ENCODE data around the gene NHERF2. TPM values are rescaled to one million over a fixed set of nuclear protein-coding genes. Genes with fewer than 3 reads are reported as not detected.

NHERF2 gene
- 16.0 TPM for polyA plus RNA-seq (2013, experiment 1 of 2)
- polyA plus RNA-seq (2013, experiment 2 of 2), result 14.8 TPM

DNA sequence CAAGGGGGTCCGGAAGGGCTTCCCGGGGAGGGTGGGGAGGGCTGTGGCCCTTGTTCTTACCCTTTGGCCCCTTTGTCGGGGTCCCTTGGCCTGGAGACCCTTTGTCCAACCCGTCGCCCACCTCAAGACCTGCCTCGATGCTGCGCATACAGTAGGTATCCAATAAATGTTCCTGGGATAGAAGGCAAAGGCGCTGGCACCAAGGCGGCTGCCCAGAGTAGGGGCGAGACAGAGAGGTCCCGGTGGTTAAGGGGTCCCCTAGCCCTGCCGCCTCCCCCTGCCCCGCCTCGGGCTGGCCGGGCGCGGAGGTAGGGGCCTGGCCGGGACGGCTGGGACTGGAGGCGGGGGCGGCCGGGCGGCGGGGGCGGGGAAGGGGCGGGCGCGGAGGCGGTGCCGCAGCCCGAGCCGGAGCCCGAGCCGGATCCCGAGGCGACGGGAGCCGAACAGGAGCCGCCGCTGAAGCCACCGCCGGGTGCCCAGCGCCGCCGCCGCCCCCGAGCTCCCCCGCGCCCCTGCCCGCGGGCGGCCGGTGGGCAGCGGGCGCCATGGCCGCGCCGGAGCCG, at the start of gene NHERF2:
NHERF2 (plus strand) TSS at position 442 of the 563 bp plus-strand sequence; CDS start at position 546, 104 bp downstream.
- Histone ChIP-seq H3K18ac (ENCODE audit: low read length) (peak within 1 kb of the TSS; percentile 95), H3K27ac (replicated peaks; ENCODE audit: low read length) (no peak within 1 kb of the TSS), H2AFZ (ENCODE audit: low read length) (peak within 1 kb of the TSS; percentile 84), H3K23ac (ENCODE audit: low read depth, low read length, poor library complexity) (peak within 1 kb of the TSS; percentile 58), H2BK120ac (ENCODE audit: low read depth, low read length) (peak within 1 kb of the TSS; percentile 47), H3K4me2 (ENCODE audit: insufficient read depth, low read length, poor library complexity, severe bottlenecking) (peak within 1 kb of the TSS; percentile 89), H3K27me3 (ENCODE audit: control insufficient read depth in 3 of 3, insufficient read depth in 3 of 3, low read depth in 1 of 3, low read length in 3 of 3) (peaks cover 3 to 42% (median 41%) of the 10 kb centered on the region in 3 experiments), H2BK12ac (ENCODE audit: low read length) (peak within 1 kb of the TSS; percentile 63), H2AK5ac (ENCODE audit: low read depth, low read length) (peak within 1 kb of the TSS; percentile 90), H3K4me3 (ENCODE audit: low read length in 2 of 2) (peak within 1 kb of the TSS; percentile 50 to 83), H3K79me1 (ENCODE audit: low read depth, low read length) (peaks cover 4% of the 10 kb centered on the region), H3K14ac (ENCODE audit: low read length) (peak within 1 kb of the TSS; percentile 82), H2BK15ac (ENCODE audit: low read length) (peak within 1 kb of the TSS; percentile 79), H3K4me1 (ENCODE audit: control insufficient read depth in 2 of 2, insufficient read depth in 1 of 2, low read depth in 1 of 2, low read length in 2 of 2) (peaks cover 7 to 16% of the 10 kb centered on the region in 2 donors), H3K9me3 (replicated peaks in 1 of 2; ENCODE audit: control insufficient read depth in 2 of 2, insufficient read depth in 1 of 2, low read depth in 1 of 2, low read length in 2 of 2) (peaks cover 4 to 5% of the 10 kb centered on the region in 2 donors), H4K8ac (ENCODE audit: low read depth, low read length) (no peak within 1 kb of the TSS), H3K4ac (ENCODE audit: low read length) (peak within 1 kb of the TSS; percentile 98), H2BK5ac (ENCODE audit: low read length) (no peak within 1 kb of the TSS), H3K9ac (ENCODE audit: low read depth, low read length, poor library complexity) (peak within 1 kb of the TSS; percentile 83), H3K36me3 (replicated peaks in 1 of 2; ENCODE audit: control insufficient read depth in 2 of 2, insufficient read depth in 2 of 2, low read length in 2 of 2) (no peaks in the 10 kb centered on the region), H4K91ac (ENCODE audit: low read depth, low read length, poor library complexity) (peak within 1 kb of the TSS; percentile 1)
- WGBS, 2 donors (ENCODE audit: extremely low coverage in 2 of 2, insufficient read length in 2 of 2, insufficient replicate concordance in 1 of 2), result no CpG with 5 or more reads among the region's 59 CpGs
- no peak for DNase-seq (ENCODE audit: low spot score)

DNA sequence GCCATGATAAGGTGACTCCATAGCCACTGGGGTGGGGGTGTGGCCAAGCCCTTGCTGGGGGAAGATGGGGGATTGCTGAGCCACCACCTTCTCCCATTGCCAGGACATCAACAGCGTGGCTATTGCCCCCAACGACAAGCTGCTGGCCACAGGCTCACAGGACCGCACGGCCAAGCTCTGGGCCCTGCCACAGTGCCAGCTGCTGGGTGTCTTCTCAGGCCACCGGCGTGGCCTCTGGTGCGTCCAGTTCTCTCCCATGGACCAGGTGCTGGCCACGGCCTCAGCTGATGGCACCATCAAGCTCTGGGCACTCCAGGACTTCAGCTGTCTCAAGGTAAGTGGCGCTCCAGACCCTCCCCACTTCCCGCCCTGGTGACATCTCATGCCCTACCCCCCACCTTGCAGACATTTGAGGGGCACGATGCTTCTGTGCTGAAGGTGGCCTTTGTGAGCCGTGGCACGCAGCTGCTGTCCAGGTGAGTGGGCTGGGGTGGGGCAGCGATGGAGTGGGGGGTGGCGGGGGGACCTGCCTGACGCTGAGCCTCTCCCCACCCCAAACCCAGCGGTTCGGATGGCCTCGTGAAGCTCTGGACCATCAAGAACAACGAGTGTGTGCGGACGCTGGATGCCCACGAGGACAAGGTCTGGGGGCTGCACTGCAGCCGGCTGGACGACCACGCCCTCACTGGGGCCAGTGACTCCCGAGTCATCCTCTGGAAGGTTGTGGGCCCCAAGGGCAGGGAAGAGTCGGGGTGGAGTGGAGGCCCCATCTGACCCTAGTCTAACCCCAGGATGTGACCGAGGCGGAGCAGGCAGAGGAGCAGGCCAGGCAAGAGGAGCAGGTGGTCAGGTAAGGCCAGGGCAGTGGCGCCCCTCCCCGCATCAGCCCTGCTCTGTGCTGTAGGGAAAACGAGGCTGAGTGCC, 49.5 kb upstream of the NHERF2 start:
- no peak overlapping the region for H3K4me2 ChIP-seq (ENCODE audit: insufficient read depth, low read length, poor library complexity, severe bottlenecking)
- H3K27ac ChIP-seq (replicated peaks; ENCODE audit: low read length), result no peak overlapping the region
- peaks cover 18% of the 10 kb centered on the region for H3K79me1 ChIP-seq (ENCODE audit: low read depth, low read length)
- no peak for DNase-seq (ENCODE audit: low spot score)
- H2BK12ac ChIP-seq (ENCODE audit: low read length), result no peak overlapping the region
- WGBS, 2 donors (ENCODE audit: extremely low coverage in 2 of 2, insufficient read length in 2 of 2, insufficient replicate concordance in 1 of 2), result no CpG with 5 or more reads among the region's 33 CpGs
- peaks cover 31 to 47% of the 10 kb centered on the region in 2 donors for H3K36me3 ChIP-seq (replicated peaks in 1 of 2; ENCODE audit: control insufficient read depth in 2 of 2, insufficient read depth in 2 of 2, low read length in 2 of 2)
- H3K4me3 ChIP-seq (ENCODE audit: low read length in 2 of 2), result no peak overlapping the region
- no peak overlapping the region for H2AK5ac ChIP-seq (ENCODE audit: low read depth, low read length)
- no peak overlapping the region for H2BK5ac ChIP-seq (ENCODE audit: low read length)
- H3K9me3 ChIP-seq (replicated peaks in 1 of 2; ENCODE audit: control insufficient read depth in 2 of 2, insufficient read depth in 1 of 2, low read depth in 1 of 2, low read length in 2 of 2), result no peaks in the 10 kb centered on the region
- peaks cover 0 to 42% (median 18%) of the 10 kb centered on the region in 3 experiments for H3K27me3 ChIP-seq (ENCODE audit: control insufficient read depth in 3 of 3, insufficient read depth in 3 of 3, low read depth in 1 of 3, low read length in 3 of 3)
- no peak overlapping the region for H2AFZ ChIP-seq (ENCODE audit: low read length)
- no peak overlapping the region for H3K18ac ChIP-seq (ENCODE audit: low read length)
- H4K91ac ChIP-seq (ENCODE audit: low read depth, low read length, poor library complexity), result no peak overlapping the region
- peak overlapping the region; percentile 43 for H3K23ac ChIP-seq (ENCODE audit: low read depth, low read length, poor library complexity)
- no peak overlapping the region for H2BK120ac ChIP-seq (ENCODE audit: low read depth, low read length)
- peaks cover 10 to 23% of the 10 kb centered on the region in 2 donors for H3K4me1 ChIP-seq (ENCODE audit: control insufficient read depth in 2 of 2, insufficient read depth in 1 of 2, low read depth in 1 of 2, low read length in 2 of 2)
- H3K4ac ChIP-seq (ENCODE audit: low read length), result no peak overlapping the region
- H3K14ac ChIP-seq (ENCODE audit: low read length), result no peak overlapping the region
- no peak overlapping the region for H4K8ac ChIP-seq (ENCODE audit: low read depth, low read length)
- H2BK15ac ChIP-seq (ENCODE audit: low read length), result no peak overlapping the region
- H3K9ac ChIP-seq (ENCODE audit: low read depth, low read length, poor library complexity), result peak overlapping the region; percentile 50

- peaks cover 12% of the 10 kb centered on the region for H3K79me1 ChIP-seq (ENCODE audit: low read depth, low read length)
- H3K23ac ChIP-seq (ENCODE audit: low read depth, low read length, poor library complexity), result peak overlapping the region; percentile 43
- H3K18ac ChIP-seq (ENCODE audit: low read length), result no peak overlapping the region
- H3K36me3 ChIP-seq (replicated peaks in 1 of 2; ENCODE audit: control insufficient read depth in 2 of 2, insufficient read depth in 2 of 2, low read length in 2 of 2), result peaks cover 31 to 47% of the 10 kb centered on the region in 2 donors
- H3K4ac ChIP-seq (ENCODE audit: low read length), result no peak overlapping the region
- H2BK120ac ChIP-seq (ENCODE audit: low read depth, low read length), result no peak overlapping the region
- no peak overlapping the region for H4K8ac ChIP-seq (ENCODE audit: low read depth, low read length)
- no peak for DNase-seq (ENCODE audit: low spot score)
- peaks cover 10 to 22% of the 10 kb centered on the region in 2 donors for H3K4me1 ChIP-seq (ENCODE audit: control insufficient read depth in 2 of 2, insufficient read depth in 1 of 2, low read depth in 1 of 2, low read length in 2 of 2)
- H2BK5ac ChIP-seq (ENCODE audit: low read length), result no peak overlapping the region
- H2BK15ac ChIP-seq (ENCODE audit: low read length), result no peak overlapping the region
- WGBS, 2 donors (ENCODE audit: extremely low coverage in 2 of 2, insufficient read length in 2 of 2, insufficient replicate concordance in 1 of 2), result no CpG with 5 or more reads among the region's 18 CpGs
- peak overlapping the region; percentile 50 for H3K9ac ChIP-seq (ENCODE audit: low read depth, low read length, poor library complexity)
- no peak overlapping the region for H3K27ac ChIP-seq (replicated peaks; ENCODE audit: low read length)
- H2AFZ ChIP-seq (ENCODE audit: low read length), result no peak overlapping the region
- no peak overlapping the region for H2AK5ac ChIP-seq (ENCODE audit: low read depth, low read length)
- no peaks in the 10 kb centered on the region for H3K9me3 ChIP-seq (replicated peaks in 1 of 2; ENCODE audit: control insufficient read depth in 2 of 2, insufficient read depth in 1 of 2, low read depth in 1 of 2, low read length in 2 of 2)
- H3K14ac ChIP-seq (ENCODE audit: low read length), result no peak overlapping the region
- no peak overlapping the region for H2BK12ac ChIP-seq (ENCODE audit: low read length)
- peaks cover 0 to 48% (median 18%) of the 10 kb centered on the region in 3 experiments for H3K27me3 ChIP-seq (ENCODE audit: control insufficient read depth in 3 of 3, insufficient read depth in 3 of 3, low read depth in 1 of 3, low read length in 3 of 3)
- H3K4me2 ChIP-seq (ENCODE audit: insufficient read depth, low read length, poor library complexity, severe bottlenecking), result no peak overlapping the region
- H3K4me3 ChIP-seq (ENCODE audit: low read length in 2 of 2), result no peak overlapping the region
- no peak overlapping the region for H4K91ac ChIP-seq (ENCODE audit: low read depth, low read length, poor library complexity)
Observed at GRCh38 chr16:1977875-1978268, 48.8 kb upstream of the NHERF2 start.

All from neuronal stem cell (in vitro differentiated cells).